Stimulated activated CD8-positive, alpha-beta memory T cell treated with anti-CD3 and anti-CD28 coated beads, Interleukin-7, amount 100 ng/mL, for 48 hours (primary cell): Measurements from ENCODE around the gene LST1.
A peak's percentile ranks its signal among the peaks of the same experiment; 100 is the strongest.
"Not testable (repeated sequence)": the region's sequence is repeated elsewhere in the genome, so short reads cannot be mapped to it uniquely, and the experiment has no call there.

Experiments used
- DNase-seq, 2 donors: peaks; one replicate each; pipeline ENCODE4 v3.0.0-alpha.2; 2020; ENCODE audit warnings: low read depth in 1 of 2; ENCODE audit errors: extremely low read depth in 1 of 2

The LST1 gene

GRCh38 chr6:31586008-31586407 is at the start of gene LST1:
Gene LST1 (plus strand): TSS chr6:31586277. CDS start chr6:31587300, 1,023 bp downstream.
- no peak for DNase-seq

GRCh38 chr6:31538805-31539400 is 47.2 kb upstream of the LST1 start:
- DNase-seq = no peak

- DNase-seq = no peak
These were observed 45.4 kb upstream of the LST1 start for GRCh38 chr6:31540640-31541039.

- DNase-seq = peak in 1 of 2 donors; percentile 52
These were observed 44.9 kb upstream of the LST1 start for GRCh38 chr6:31541059-31541657.

- peak; percentile 83 to 94 for DNase-seq
These were observed 44.2 kb upstream of the LST1 start, which contains the start of gene DDX39B for GRCh38 chr6:31541658-31542521. Gene DDX39B (minus strand): TSS chr6:31542003. CDS start chr6:31540532, 1,471 bp downstream.

- no peak for DNase-seq
These were observed 42.4 kb upstream of the LST1 start for GRCh38 chr6:31543639-31544038.

GRCh38 chr6:31544676-31545075 is 41.4 kb upstream of the LST1 start:
- DNase-seq = no peak

- no peak for DNase-seq
These were observed 40.8 kb upstream of the LST1 start for GRCh38 chr6:31545291-31545690.

GRCh38 chr6:31546339-31546957 is 39.6 kb upstream of the LST1 start, which contains the start of gene ATP6V1G2:
Gene ATP6V1G2 (minus strand): TSS chr6:31546608. CDS start chr6:31546559, 49 bp downstream.
- DNase-seq = peak; percentile 77 to 88

- peak; percentile 89 to 95 for DNase-seq
These were observed 38.9 kb upstream of the LST1 start, which contains the start of gene NFKBIL1 for GRCh38 chr6:31546958-31547726. Gene NFKBIL1 (plus strand): TSS chr6:31547608. CDS start chr6:31547695, 87 bp downstream.

GRCh38 chr6:31547727-31548543 is 38.1 kb upstream of the LST1 start:
- no peak for DNase-seq

- no peak for DNase-seq
These were observed 37.6 kb upstream of the LST1 start for GRCh38 chr6:31548544-31548873.

- DNase-seq = not testable (repeated sequence)
These were observed 34.7 kb upstream of the LST1 start for GRCh38 chr6:31551371-31551770.

- no peak for DNase-seq
These were observed 29.8 kb upstream of the LST1 start for GRCh38 chr6:31556307-31556706.

- no peak for DNase-seq
These were observed 28.4 kb upstream of the LST1 start for GRCh38 chr6:31557443-31558317.

GRCh38 chr6:31558318-31558625 is 27.8 kb upstream of the LST1 start:
- no peak for DNase-seq

- no peak for DNase-seq
These were observed 27.2 kb upstream of the LST1 start for GRCh38 chr6:31558631-31559500.

GRCh38 chr6:31559606-31559957 is 26.5 kb upstream of the LST1 start:
- DNase-seq = no peak
